GM21717 (cell line): ENCODE measurements around the gene PREP.

Experiments used
- ATAC-seq: cut with Tn5 transposase; IDR thresholded peaks from one replicate; pipeline ENCODE4 v1.9.1; 2021; ENCODE audit warnings: mild to moderate bottlenecking, moderate library complexity; ENCODE audit not compliant: unreplicated experiment

Gene PREP

GRCh38 chr6:105398859-105399258 lies 4.0 kb downstream of the PREP start:
- ATAC-seq: no peak

GRCh38 chr6:105397987-105398386 lies 4.9 kb downstream of the PREP start:
- no peak for ATAC-seq

- no peak for ATAC-seq
These were observed 11.2 kb downstream of the PREP start for GRCh38 chr6:105391705-105392104.

GRCh38 chr6:105389543-105389942 lies 13.3 kb downstream of the PREP start:
- ATAC-seq: no peak

GRCh38 chr6:105388392-105388791 lies 14.5 kb downstream of the PREP start:
- no peak for ATAC-seq

GRCh38 chr6:105384004-105384403 lies 18.9 kb downstream of the PREP start:
- no peak for ATAC-seq

GRCh38 chr6:105382958-105383357 lies 19.9 kb downstream of the PREP start:
- ATAC-seq: no peak

GRCh38 chr6:105382496-105382895 lies 20.4 kb downstream of the PREP start:
- no peak for ATAC-seq

GRCh38 chr6:105380634-105381033 lies 22.2 kb downstream of the PREP start:
- ATAC-seq: no peak

GRCh38 chr6:105375797-105376196 lies 27.1 kb downstream of the PREP start:
- ATAC-seq: no peak

- ATAC-seq: no peak
These were observed 28.9 kb downstream of the PREP start for GRCh38 chr6:105374010-105374420.

- ATAC-seq: no peak
These were observed 29.4 kb downstream of the PREP start for GRCh38 chr6:105373481-105373880.

GRCh38 chr6:105372849-105373182 lies 30.1 kb downstream of the PREP start:
- ATAC-seq: no peak

GRCh38 chr6:105372142-105372848 lies 30.6 kb downstream of the PREP start:
- no peak for ATAC-seq

GRCh38 chr6:105370351-105370750 lies 32.5 kb downstream of the PREP start:
- no peak for ATAC-seq

GRCh38 chr6:105369145-105369544 lies 33.7 kb downstream of the PREP start:
- no peak for ATAC-seq

- ATAC-seq: no peak
These were observed 38.6 kb downstream of the PREP start for GRCh38 chr6:105364243-105364642.

GRCh38 chr6:105363100-105363754 lies 39.7 kb downstream of the PREP start:
- ATAC-seq: no peak

GRCh38 chr6:105359419-105360370 lies 43.2 kb downstream of the PREP start:
- ATAC-seq: no peak

- no peak for ATAC-seq
These were observed 45.7 kb downstream of the PREP start for GRCh38 chr6:105357165-105357564.

GRCh38 chr6:105352037-105352617 lies 50.8 kb downstream of the PREP start:
- ATAC-seq: no peak
